Liver (tissue), 9 donors: Measurements from ENCODE around the gene RAI1. TPM values are rescaled to one million over a fixed set of nuclear protein-coding genes. Genes with fewer than 3 reads are reported as not detected.

Experiments
- DNase-seq: peaks from one replicate; pipeline ENCODE4 v3.0.0-alpha.2; 2017; ENCODE audit warnings: low spot score
- H3K27ac ChIP-seq, 2 donors: one replicate each; pipeline ENCODE4 v1.7.0; 2013; ENCODE audit warnings: inconsistent platforms in 2 of 2, low read length in 2 of 2, control low read depth in 1 of 2, low read depth in 1 of 2, mild to moderate bottlenecking in 1 of 2
- H3K27me3 ChIP-seq, 4 donors: one replicate each; pipeline versions ENCODE4 v1.6.1 to v1.7.0; 2013; ENCODE audit warnings: low read length in 3 of 4, inconsistent platforms in 1 of 4, mild to moderate bottlenecking in 1 of 4, moderate library complexity in 1 of 4; ENCODE audit not compliant: control insufficient read depth in 4 of 4, insufficient read depth in 4 of 4
- H3K36me3 ChIP-seq, 4 donors: one replicate each; pipeline versions ENCODE4 v1.6.1 to v1.7.0; 2013; ENCODE audit warnings: low read length in 3 of 4, mild to moderate bottlenecking in 3 of 4, low read depth in 1 of 4, moderate library complexity in 1 of 4; ENCODE audit not compliant: control insufficient read depth in 4 of 4, insufficient read depth in 3 of 4
- H3K4me1 ChIP-seq, 4 donors: one replicate each; pipeline versions ENCODE4 v1.6.1 to v1.7.0; 2013; ENCODE audit warnings: low read length in 3 of 4, mild to moderate bottlenecking in 3 of 4, moderate library complexity in 1 of 4; ENCODE audit not compliant: control insufficient read depth in 4 of 4, insufficient read depth in 4 of 4
- H3K4me3 ChIP-seq, 3 donors: one replicate each; pipeline versions ENCODE4 v1.6.1 to v1.7.0; 2013; ENCODE audit warnings: low read length in 3 of 3, control low read depth in 1 of 3, low read depth in 1 of 3, mild to moderate bottlenecking in 1 of 3
- H3K9ac ChIP-seq, 2 donors: one replicate each; pipeline ENCODE4 v1.7.0; 2013; ENCODE audit warnings: low read length in 2 of 2, mild to moderate bottlenecking in 2 of 2, moderate library complexity in 2 of 2, control low read depth in 1 of 2, low read depth in 1 of 2
- H3K9me3 ChIP-seq, 4 donors: one replicate each; pipeline versions ENCODE4 v1.6.1 to v1.7.0; 2013; ENCODE audit warnings: low read length in 3 of 4; ENCODE audit not compliant: control insufficient read depth in 4 of 4
- EGR1 ChIP-seq, 2 donors: IDR thresholded peaks; 2 replicates each; pipeline ENCODE4 v1.6.1; 2016 to 2018; ENCODE audit warnings: antibody characterized with exemption in 2 of 2, low read depth in 2 of 2
- FOXA1 ChIP-seq: IDR thresholded peaks from 2 replicates; pipeline ENCODE4 v1.6.1; 2016; ENCODE audit warnings: antibody characterized with exemption
- FOXA2 ChIP-seq: IDR thresholded peaks from 2 replicates; pipeline ENCODE4 v1.6.1; 2016; ENCODE audit warnings: antibody characterized with exemption
- GABPA ChIP-seq, 2 donors: IDR thresholded peaks in 1 of 2; conservative IDR thresholded peaks in 1 of 2; 2 replicates each; pipeline ENCODE4 v1.6.1; 2016; ENCODE audit warnings: antibody characterized with exemption in 2 of 2, mild to moderate bottlenecking in 1 of 2, moderate library complexity in 1 of 2
- HNF4A ChIP-seq, 2 donors: conservative IDR thresholded peaks; 2 replicates each; pipeline ENCODE4 v1.6.1; 2016; ENCODE audit warnings: antibody characterized with exemption in 2 of 2, mild to moderate bottlenecking in 2 of 2
- HNF4G ChIP-seq: IDR thresholded peaks from 2 replicates; pipeline ENCODE4 v1.6.1; 2016; ENCODE audit warnings: antibody characterized with exemption
- JUND ChIP-seq, 2 donors: IDR thresholded peaks; 2 replicates each; pipeline ENCODE4 v1.6.1; 2016; ENCODE audit warnings: antibody characterized with exemption in 2 of 2
- NR2F2 ChIP-seq: IDR thresholded peaks from 2 replicates; pipeline ENCODE4 v1.6.1; 2016; ENCODE audit warnings: antibody characterized with exemption
- RAD21 ChIP-seq, 2 donors: IDR thresholded peaks; 2 replicates each; pipeline ENCODE4 v1.6.1; 2016; ENCODE audit warnings: antibody characterized with exemption in 2 of 2, mild to moderate bottlenecking in 2 of 2
- SP1 ChIP-seq: IDR thresholded peaks from 2 replicates; pipeline ENCODE4 v1.6.1; 2018; ENCODE audit warnings: antibody characterized with exemption, mild to moderate bottlenecking
- TAF1 ChIP-seq: conservative IDR thresholded peaks from 2 replicates; pipeline ENCODE4 v1.6.1; 2016; ENCODE audit warnings: antibody characterized with exemption, mild to moderate bottlenecking
- YY1 ChIP-seq: IDR thresholded peaks from 2 replicates; pipeline ENCODE4 v1.6.1; 2016; ENCODE audit warnings: antibody characterized with exemption, mild to moderate bottlenecking
- WGBS: extraction: QIAGEN DNeasy Blood & Tissue Kit; methylation state at CpG from one replicate; pipeline ENCODE4 v1.1.7; 2013; 5-methylcytosine and 5-hydroxymethylcytosine counted together
- polyA plus RNA-seq, 2 donors: library from polyadenylated mRNA; stranded (reverse) in 1 of 2; unstranded in 1 of 2; fragments of 200-250 nt in 1 of 2; fragments of >200 nt in 1 of 2; fragmentation: Nextera tagmentation in 1 of 2; extraction: Ambion mirVana in 1 of 2; gene quantifications; one replicate each; pipeline versions ENCODE4 v1.2.1 to v1.2.3, GENCODE V29; 2013 to 2015
- total RNA-seq, 2 donors: library from RNA; depleted of rRNA; stranded (reverse); fragments of >200 nt; gene quantifications; one replicate each; pipeline ENCODE4 v1.2.3, GENCODE V29; 2014
- TF ChIP-seq, protein P1 (sequence below): IDR thresholded peaks from 2 replicates; pipeline ENCODE4 v1.6.1; 2016; ENCODE audit warnings: antibody characterized with exemption
- TF ChIP-seq, protein P2 (sequence below): IDR thresholded peaks from 2 replicates; pipeline ENCODE4 v1.6.1; 2016; ENCODE audit warnings: antibody characterized with exemption, mild to moderate bottlenecking
- donor health status: healthy.
- donor health status: healthy.
- donor health status: healthy.
- donor health status: healthy.
- donor health status: healthy.

The RAI1 gene
- total and polyA plus RNA-seq, 4 donors = 0.57 to 7.6 (median 5.3) TPM

DNA sequence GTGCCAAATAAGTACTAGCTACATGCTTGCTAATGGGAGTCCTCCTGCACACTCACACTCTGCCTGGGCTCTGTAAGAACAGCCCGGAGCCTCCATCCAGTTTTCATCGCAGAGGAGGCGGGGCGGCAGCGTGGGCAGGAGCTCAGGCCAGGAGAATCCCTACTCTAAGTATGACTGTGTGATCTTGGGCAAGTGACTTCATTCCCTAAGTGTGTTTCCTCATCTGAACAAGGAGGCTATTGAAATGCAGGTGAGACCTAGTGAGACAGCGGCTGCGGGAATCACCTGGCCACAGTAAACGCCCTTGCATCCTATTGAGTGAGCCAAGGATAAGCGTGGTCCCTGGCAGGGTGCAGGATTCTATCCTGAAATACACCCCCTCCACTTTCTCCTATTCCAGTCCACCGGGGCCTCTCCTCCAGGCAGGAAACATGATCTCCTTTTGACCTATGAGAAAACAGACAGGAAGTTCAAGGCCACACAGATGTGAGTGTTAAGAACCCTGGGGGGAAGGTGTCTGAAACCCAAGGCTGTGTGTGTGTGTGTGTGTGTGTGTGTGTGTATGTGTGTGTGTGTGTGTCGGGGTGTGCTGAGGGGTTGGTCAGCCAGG lies 5.2 kb upstream of the RAI1 start:
- H3K27ac ChIP-seq = no peak overlapping the region
- no peak for DNase-seq
- 77% methylated on average over 11 of the region's 11 CpGs for WGBS

DNA sequence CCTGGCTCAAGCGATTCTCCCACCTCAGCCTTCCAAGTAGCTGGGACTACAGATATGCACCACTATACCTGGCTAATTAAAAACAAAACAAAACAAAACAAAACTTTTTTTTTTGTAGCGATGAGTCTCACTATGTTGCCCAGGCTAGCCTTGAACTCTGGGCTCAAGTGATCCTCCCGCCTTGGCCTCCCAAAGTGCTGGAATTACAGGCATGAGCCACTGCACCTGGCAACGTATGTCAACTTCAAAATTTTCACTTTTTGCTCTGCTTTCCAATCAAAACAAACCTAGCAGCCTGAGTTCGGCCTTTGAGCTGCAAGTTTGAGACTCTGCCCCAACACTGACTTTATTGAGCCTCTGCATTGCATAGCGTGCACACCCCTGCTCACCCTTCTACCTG lies 4.5 kb upstream of the RAI1 start:
- Histone ChIP-seq H3K4me3 (no peak overlapping the region), H3K27me3 (no peaks in the 10 kb centered on the region), H3K27ac (no peak overlapping the region), H3K9ac (no peak overlapping the region), H3K9me3 (no peaks in the 10 kb centered on the region), H3K4me1 (no peaks in the 10 kb centered on the region), H3K36me3 (no peaks in the 10 kb centered on the region)
- DNase-seq = no peak
- 94% methylated on average over 6 of the region's 6 CpGs for WGBS
- TF ChIP-seq YY1 (no peak), JUND (IDR thresholded peaks at IDR 0.05) (no peak), GABPA (IDR thresholded peaks at IDR 0.05 in 1 of 2, conservative IDR thresholded peaks at IDR 0.05 in 1 of 2) (no peak), NR2F2 (no peak), FOXA2 (no peak), HNF4A (conservative IDR thresholded peaks at IDR 0.05) (no peak), HNF4G (no peak), TAF1 (no peak), FOXA1 (no peak), EGR1 (IDR thresholded peaks at IDR 0.05; ENCODE audit: low read depth in 2 of 2) (no peak), SP1 (no peak), RAD21 (IDR thresholded peaks at IDR 0.05) (no peak)
- TF ChIP-seq, protein P1, sequence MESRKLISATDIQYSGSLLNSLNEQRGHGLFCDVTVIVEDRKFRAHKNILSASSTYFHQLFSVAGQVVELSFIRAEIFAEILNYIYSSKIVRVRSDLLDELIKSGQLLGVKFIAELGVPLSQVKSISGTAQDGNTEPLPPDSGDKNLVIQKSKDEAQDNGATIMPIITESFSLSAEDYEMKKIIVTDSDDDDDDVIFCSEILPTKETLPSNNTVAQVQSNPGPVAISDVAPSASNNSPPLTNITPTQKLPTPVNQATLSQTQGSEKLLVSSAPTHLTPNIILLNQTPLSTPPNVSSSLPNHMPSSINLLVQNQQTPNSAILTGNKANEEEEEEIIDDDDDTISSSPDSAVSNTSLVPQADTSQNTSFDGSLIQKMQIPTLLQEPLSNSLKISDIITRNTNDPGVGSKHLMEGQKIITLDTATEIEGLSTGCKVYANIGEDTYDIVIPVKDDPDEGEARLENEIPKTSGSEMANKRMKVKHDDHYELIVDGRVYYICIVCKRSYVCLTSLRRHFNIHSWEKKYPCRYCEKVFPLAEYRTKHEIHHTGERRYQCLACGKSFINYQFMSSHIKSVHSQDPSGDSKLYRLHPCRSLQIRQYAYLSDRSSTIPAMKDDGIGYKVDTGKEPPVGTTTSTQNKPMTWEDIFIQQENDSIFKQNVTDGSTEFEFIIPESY = no peak
- TF ChIP-seq, protein P2, sequence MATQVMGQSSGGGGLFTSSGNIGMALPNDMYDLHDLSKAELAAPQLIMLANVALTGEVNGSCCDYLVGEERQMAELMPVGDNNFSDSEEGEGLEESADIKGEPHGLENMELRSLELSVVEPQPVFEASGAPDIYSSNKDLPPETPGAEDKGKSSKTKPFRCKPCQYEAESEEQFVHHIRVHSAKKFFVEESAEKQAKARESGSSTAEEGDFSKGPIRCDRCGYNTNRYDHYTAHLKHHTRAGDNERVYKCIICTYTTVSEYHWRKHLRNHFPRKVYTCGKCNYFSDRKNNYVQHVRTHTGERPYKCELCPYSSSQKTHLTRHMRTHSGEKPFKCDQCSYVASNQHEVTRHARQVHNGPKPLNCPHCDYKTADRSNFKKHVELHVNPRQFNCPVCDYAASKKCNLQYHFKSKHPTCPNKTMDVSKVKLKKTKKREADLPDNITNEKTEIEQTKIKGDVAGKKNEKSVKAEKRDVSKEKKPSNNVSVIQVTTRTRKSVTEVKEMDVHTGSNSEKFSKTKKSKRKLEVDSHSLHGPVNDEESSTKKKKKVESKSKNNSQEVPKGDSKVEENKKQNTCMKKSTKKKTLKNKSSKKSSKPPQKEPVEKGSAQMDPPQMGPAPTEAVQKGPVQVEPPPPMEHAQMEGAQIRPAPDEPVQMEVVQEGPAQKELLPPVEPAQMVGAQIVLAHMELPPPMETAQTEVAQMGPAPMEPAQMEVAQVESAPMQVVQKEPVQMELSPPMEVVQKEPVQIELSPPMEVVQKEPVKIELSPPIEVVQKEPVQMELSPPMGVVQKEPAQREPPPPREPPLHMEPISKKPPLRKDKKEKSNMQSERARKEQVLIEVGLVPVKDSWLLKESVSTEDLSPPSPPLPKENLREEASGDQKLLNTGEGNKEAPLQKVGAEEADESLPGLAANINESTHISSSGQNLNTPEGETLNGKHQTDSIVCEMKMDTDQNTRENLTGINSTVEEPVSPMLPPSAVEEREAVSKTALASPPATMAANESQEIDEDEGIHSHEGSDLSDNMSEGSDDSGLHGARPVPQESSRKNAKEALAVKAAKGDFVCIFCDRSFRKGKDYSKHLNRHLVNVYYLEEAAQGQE = no peak

More for the DNA sequence above, 5.2 kb upstream of the RAI1 start:
- Histone ChIP-seq H3K36me3 (no peaks in the 10 kb centered on the region), H3K4me1 (no peaks in the 10 kb centered on the region), H3K27me3 (no peaks in the 10 kb centered on the region), H3K9ac (no peak overlapping the region), H3K9me3 (no peaks in the 10 kb centered on the region), H3K4me3 (no peak overlapping the region)
- TF ChIP-seq YY1 (no peak), NR2F2 (peak; percentile 50)
